ENCODE measurements around the gene KHK. TPM values are rescaled to one million over a fixed set of nuclear protein-coding genes. Genes with fewer than 3 reads are reported as not detected.

The KHK gene
- total RNA-seq, 1 experiment from 2014 or later, result 4.1 TPM

GRCh38 chr2:27067385-27067784 lies 19.2 kb upstream of the KHK start:
- H3K4me1 ChIP-seq (ENCODE audit: low read length), result peaks cover 19% of the 10 kb centered on the region
- H3K4me3 ChIP-seq (ENCODE audit: low read length), result no peak overlapping the region
- H3K4me2 ChIP-seq (ENCODE audit: low read depth, low read length, poor library complexity, severe bottlenecking), result no peak overlapping the region
- no peak overlapping the region for H2AFZ ChIP-seq (ENCODE audit: low read length)
- H3K9ac ChIP-seq (ENCODE audit: low read length), result no peak overlapping the region
- H3K9me2 ChIP-seq (replicated peaks; ENCODE audit: insufficient read depth, low read length), result no peaks in the 10 kb centered on the region
- no peak for DNase-seq
- H3K9me3 ChIP-seq (ENCODE audit: low read length), result no peaks in the 10 kb centered on the region
- H3K27ac ChIP-seq (ENCODE audit: low read length), result no peak overlapping the region
- H4K20me1 ChIP-seq (ENCODE audit: insufficient read depth, low read depth, low read length), result no peaks in the 10 kb centered on the region; the same call in 1 of the 2 replicates
- H3K27me3 ChIP-seq (ENCODE audit: low read length), result no peaks in the 10 kb centered on the region
- peaks cover 19% of the 10 kb centered on the region; the same call in 1 of the 2 replicates for H3K36me3 ChIP-seq (ENCODE audit: insufficient read depth, low read length)
- peaks cover 30% of the 10 kb centered on the region for H3K79me2 ChIP-seq (ENCODE audit: low read length)

- Histone ChIP-seq H3K4me3 (ENCODE audit: low read length) (no peak overlapping the region), H3K27me3 (ENCODE audit: low read length) (no peaks in the 10 kb centered on the region), H3K4me1 (ENCODE audit: low read length) (peaks cover 21% of the 10 kb centered on the region), H3K4me2 (ENCODE audit: low read depth, low read length, poor library complexity, severe bottlenecking) (peak overlapping the region; percentile 93), H3K79me2 (ENCODE audit: low read length) (peaks cover 30% of the 10 kb centered on the region), H3K9me3 (ENCODE audit: low read length) (no peaks in the 10 kb centered on the region), H4K20me1 (ENCODE audit: insufficient read depth, low read depth, low read length) (no peaks in the 10 kb centered on the region; the same call in 1 of the 2 replicates), H3K36me3 (ENCODE audit: insufficient read depth, low read length) (peaks cover 19% of the 10 kb centered on the region; the same call in 1 of the 2 replicates), H3K9ac (ENCODE audit: low read length) (peak overlapping the region; percentile 79; the same call in 1 of the 2 replicates), H3K27ac (ENCODE audit: low read length) (no peak overlapping the region), H3K9me2 (replicated peaks; ENCODE audit: insufficient read depth, low read length) (no peaks in the 10 kb centered on the region), H2AFZ (ENCODE audit: low read length) (no peak overlapping the region)
- no peak for DNase-seq
Measured at GRCh38 chr2:27069436-27069835, 17.1 kb upstream of the KHK start.

GRCh38 chr2:27069961-27070618 lies 16.5 kb upstream of the KHK start:
- Histone ChIP-seq H3K9ac (ENCODE audit: low read length) (peak overlapping the region; percentile 79), H3K79me2 (ENCODE audit: low read length) (peaks cover 30% of the 10 kb centered on the region), H3K9me2 (replicated peaks; ENCODE audit: insufficient read depth, low read length) (no peaks in the 10 kb centered on the region), H3K36me3 (ENCODE audit: insufficient read depth, low read length) (peaks cover 19% of the 10 kb centered on the region; the same call in 1 of the 2 replicates), H4K20me1 (ENCODE audit: insufficient read depth, low read depth, low read length) (no peaks in the 10 kb centered on the region; the same call in 1 of the 2 replicates), H3K27me3 (ENCODE audit: low read length) (no peaks in the 10 kb centered on the region), H3K4me3 (ENCODE audit: low read length) (peak overlapping the region; percentile 73), H3K4me2 (ENCODE audit: low read depth, low read length, poor library complexity, severe bottlenecking) (peak overlapping the region; percentile 93), H3K27ac (ENCODE audit: low read length) (no peak overlapping the region), H2AFZ (ENCODE audit: low read length) (no peak overlapping the region), H3K4me1 (ENCODE audit: low read length) (peaks cover 27% of the 10 kb centered on the region), H3K9me3 (ENCODE audit: low read length) (no peaks in the 10 kb centered on the region)
- no peak for DNase-seq

- peak overlapping the region; percentile 79 for H3K9ac ChIP-seq (ENCODE audit: low read length)
- no peaks in the 10 kb centered on the region for H3K9me2 ChIP-seq (replicated peaks; ENCODE audit: insufficient read depth, low read length)
- H3K9me3 ChIP-seq (ENCODE audit: low read length), result no peaks in the 10 kb centered on the region
- H3K36me3 ChIP-seq (ENCODE audit: insufficient read depth, low read length), result peaks cover 19% of the 10 kb centered on the region; the same call in 1 of the 2 replicates
- no peak for DNase-seq
- no peaks in the 10 kb centered on the region for H3K27me3 ChIP-seq (ENCODE audit: low read length)
- peak overlapping the region; percentile 73 for H3K4me3 ChIP-seq (ENCODE audit: low read length)
- peaks cover 34% of the 10 kb centered on the region for H3K4me1 ChIP-seq (ENCODE audit: low read length)
- no peaks in the 10 kb centered on the region; the same call in 1 of the 2 replicates for H4K20me1 ChIP-seq (ENCODE audit: insufficient read depth, low read depth, low read length)
- H2AFZ ChIP-seq (ENCODE audit: low read length), result 0 out of 2 replicates have a peak overlapping the region, but pooled peaks have one; percentile 19
- H3K79me2 ChIP-seq (ENCODE audit: low read length), result peaks cover 30% of the 10 kb centered on the region
- no peak overlapping the region; the same call in 1 of the 2 replicates for H3K27ac ChIP-seq (ENCODE audit: low read length)
- peak overlapping the region; percentile 93 for H3K4me2 ChIP-seq (ENCODE audit: low read depth, low read length, poor library complexity, severe bottlenecking)
Measured at GRCh38 chr2:27070653-27071276, 15.8 kb upstream of the KHK start.

- peak within 1 kb of the TSS; percentile 79 for H3K9ac ChIP-seq (ENCODE audit: low read length)
- peak; percentile 97 for DNase-seq
- peaks cover 30% of the 10 kb centered on the region for H3K79me2 ChIP-seq (ENCODE audit: low read length)
- peaks cover 36% of the 10 kb centered on the region for H3K4me1 ChIP-seq (ENCODE audit: low read length)
- H3K4me2 ChIP-seq (ENCODE audit: low read depth, low read length, poor library complexity, severe bottlenecking), result peak within 1 kb of the TSS; percentile 93
- peak within 1 kb of the TSS; percentile 73 for H3K4me3 ChIP-seq (ENCODE audit: low read length)
- H3K27me3 ChIP-seq (ENCODE audit: low read length), result no peaks in the 10 kb centered on the region
- H3K9me2 ChIP-seq (replicated peaks; ENCODE audit: insufficient read depth, low read length), result no peaks in the 10 kb centered on the region
- no peaks in the 10 kb centered on the region for H3K9me3 ChIP-seq (ENCODE audit: low read length)
- H3K36me3 ChIP-seq (ENCODE audit: insufficient read depth, low read length), result peaks cover 19% of the 10 kb centered on the region; the same call in 1 of the 2 replicates
- H2AFZ ChIP-seq (ENCODE audit: low read length), result peak within 1 kb of the TSS; percentile 43; the same call in 1 of the 2 replicates
- no peak within 1 kb of the TSS; the same call in 1 of the 2 replicates for H3K27ac ChIP-seq (ENCODE audit: low read length)
- H4K20me1 ChIP-seq (ENCODE audit: insufficient read depth, low read depth, low read length), result no peaks in the 10 kb centered on the region; the same call in 1 of the 2 replicates
Measured at GRCh38 chr2:27071277-27071989, 15.1 kb upstream of the KHK start, which contains the start of gene OST4. Gene OST4 (minus strand): TSS chr2:27071654.

- Histone ChIP-seq H3K36me3 (ENCODE audit: insufficient read depth, low read length) (peaks cover 19% of the 10 kb centered on the region; the same call in 1 of the 2 replicates), H2AFZ (ENCODE audit: low read length) (peak overlapping the region; percentile 43; the same call in 1 of the 2 replicates), H4K20me1 (ENCODE audit: insufficient read depth, low read depth, low read length) (no peaks in the 10 kb centered on the region; the same call in 1 of the 2 replicates), H3K4me2 (ENCODE audit: low read depth, low read length, poor library complexity, severe bottlenecking) (peak overlapping the region; percentile 93), H3K4me3 (ENCODE audit: low read length) (peak overlapping the region; percentile 73), H3K27me3 (ENCODE audit: low read length) (no peaks in the 10 kb centered on the region), H3K27ac (ENCODE audit: low read length) (no peak overlapping the region), H3K9me3 (ENCODE audit: low read length) (no peaks in the 10 kb centered on the region), H3K9me2 (replicated peaks; ENCODE audit: insufficient read depth, low read length) (no peaks in the 10 kb centered on the region), H3K4me1 (ENCODE audit: low read length) (peaks cover 36% of the 10 kb centered on the region), H3K9ac (ENCODE audit: low read length) (peak overlapping the region; percentile 74), H3K79me2 (ENCODE audit: low read length) (peaks cover 30% of the 10 kb centered on the region)
- DNase-seq, result no peak
Measured at GRCh38 chr2:27071990-27072830, 14.4 kb upstream of the KHK start.

GRCh38 chr2:27072920-27073319 lies 13.7 kb upstream of the KHK start:
- peaks cover 19% of the 10 kb centered on the region; the same call in 1 of the 2 replicates for H3K36me3 ChIP-seq (ENCODE audit: insufficient read depth, low read length)
- no peaks in the 10 kb centered on the region; the same call in 1 of the 2 replicates for H4K20me1 ChIP-seq (ENCODE audit: insufficient read depth, low read depth, low read length)
- no peak overlapping the region for H3K4me2 ChIP-seq (ENCODE audit: low read depth, low read length, poor library complexity, severe bottlenecking)
- no peak overlapping the region for H3K9ac ChIP-seq (ENCODE audit: low read length)
- no peaks in the 10 kb centered on the region for H3K9me2 ChIP-seq (replicated peaks; ENCODE audit: insufficient read depth, low read length)
- no peaks in the 10 kb centered on the region for H3K27me3 ChIP-seq (ENCODE audit: low read length)
- no peak for DNase-seq
- H2AFZ ChIP-seq (ENCODE audit: low read length), result no peak overlapping the region
- H3K4me1 ChIP-seq (ENCODE audit: low read length), result peaks cover 36% of the 10 kb centered on the region
- H3K4me3 ChIP-seq (ENCODE audit: low read length), result no peak overlapping the region
- no peak overlapping the region for H3K27ac ChIP-seq (ENCODE audit: low read length)
- no peaks in the 10 kb centered on the region for H3K9me3 ChIP-seq (ENCODE audit: low read length)
- H3K79me2 ChIP-seq (ENCODE audit: low read length), result peaks cover 30% of the 10 kb centered on the region

Measured in Karpas-422 (cell line).